Liver (tissue), 9 donors: Measurements from ENCODE around the gene ZNF664. TPM values are rescaled to one million over a fixed set of nuclear protein-coding genes. Genes with fewer than 3 reads are reported as not detected.

ENCODE experiments used
- DNase-seq: peaks from one replicate; pipeline ENCODE4 v3.0.0-alpha.2; 2017; ENCODE audit warnings: low spot score
- H3K27ac ChIP-seq, 2 donors: one replicate each; pipeline ENCODE4 v1.7.0; 2013; ENCODE audit warnings: inconsistent platforms in 2 of 2, low read length in 2 of 2, control low read depth in 1 of 2, low read depth in 1 of 2, mild to moderate bottlenecking in 1 of 2
- H3K27me3 ChIP-seq, 4 donors: one replicate each; pipeline versions ENCODE4 v1.6.1 to v1.7.0; 2013; ENCODE audit warnings: low read length in 3 of 4, inconsistent platforms in 1 of 4, mild to moderate bottlenecking in 1 of 4, moderate library complexity in 1 of 4; ENCODE audit not compliant: control insufficient read depth in 4 of 4, insufficient read depth in 4 of 4
- H3K36me3 ChIP-seq, 4 donors: one replicate each; pipeline versions ENCODE4 v1.6.1 to v1.7.0; 2013; ENCODE audit warnings: low read length in 3 of 4, mild to moderate bottlenecking in 3 of 4, low read depth in 1 of 4, moderate library complexity in 1 of 4; ENCODE audit not compliant: control insufficient read depth in 4 of 4, insufficient read depth in 3 of 4
- H3K4me1 ChIP-seq, 4 donors: one replicate each; pipeline versions ENCODE4 v1.6.1 to v1.7.0; 2013; ENCODE audit warnings: low read length in 3 of 4, mild to moderate bottlenecking in 3 of 4, moderate library complexity in 1 of 4; ENCODE audit not compliant: control insufficient read depth in 4 of 4, insufficient read depth in 4 of 4
- H3K4me3 ChIP-seq, 3 donors: one replicate each; pipeline versions ENCODE4 v1.6.1 to v1.7.0; 2013; ENCODE audit warnings: low read length in 3 of 3, control low read depth in 1 of 3, low read depth in 1 of 3, mild to moderate bottlenecking in 1 of 3
- H3K9ac ChIP-seq, 2 donors: one replicate each; pipeline ENCODE4 v1.7.0; 2013; ENCODE audit warnings: low read length in 2 of 2, mild to moderate bottlenecking in 2 of 2, moderate library complexity in 2 of 2, control low read depth in 1 of 2, low read depth in 1 of 2
- H3K9me3 ChIP-seq, 4 donors: one replicate each; pipeline versions ENCODE4 v1.6.1 to v1.7.0; 2013; ENCODE audit warnings: low read length in 3 of 4; ENCODE audit not compliant: control insufficient read depth in 4 of 4
- ATF3 ChIP-seq: IDR thresholded peaks from 2 replicates; pipeline ENCODE4 v1.6.1; 2016; ENCODE audit warnings: antibody characterized with exemption
- CTCF ChIP-seq: fragments of 150-350 bp; IDR thresholded peaks from 2 replicates; pipeline ENCODE4 v1.5.1; 2017; ENCODE audit warnings: improper control_type of control experiment, low read depth, low read length; ENCODE audit not compliant: missing input control
- EGR1 ChIP-seq, 2 donors: IDR thresholded peaks; 2 replicates each; pipeline ENCODE4 v1.6.1; 2016 to 2018; ENCODE audit warnings: antibody characterized with exemption in 2 of 2, low read depth in 2 of 2
- FOXA1 ChIP-seq: IDR thresholded peaks from 2 replicates; pipeline ENCODE4 v1.6.1; 2016; ENCODE audit warnings: antibody characterized with exemption
- FOXA2 ChIP-seq: IDR thresholded peaks from 2 replicates; pipeline ENCODE4 v1.6.1; 2016; ENCODE audit warnings: antibody characterized with exemption
- GABPA ChIP-seq, 2 donors: IDR thresholded peaks in 1 of 2; conservative IDR thresholded peaks in 1 of 2; 2 replicates each; pipeline ENCODE4 v1.6.1; 2016; ENCODE audit warnings: antibody characterized with exemption in 2 of 2, mild to moderate bottlenecking in 1 of 2, moderate library complexity in 1 of 2
- HNF4A ChIP-seq, 2 donors: conservative IDR thresholded peaks; 2 replicates each; pipeline ENCODE4 v1.6.1; 2016; ENCODE audit warnings: antibody characterized with exemption in 2 of 2, mild to moderate bottlenecking in 2 of 2
- HNF4G ChIP-seq: IDR thresholded peaks from 2 replicates; pipeline ENCODE4 v1.6.1; 2016; ENCODE audit warnings: antibody characterized with exemption
- JUND ChIP-seq, 2 donors: IDR thresholded peaks; 2 replicates each; pipeline ENCODE4 v1.6.1; 2016; ENCODE audit warnings: antibody characterized with exemption in 2 of 2
- MAX ChIP-seq: IDR thresholded peaks from 2 replicates; pipeline ENCODE4 v1.6.1; 2016; ENCODE audit warnings: antibody characterized with exemption
- NR2F2 ChIP-seq: IDR thresholded peaks from 2 replicates; pipeline ENCODE4 v1.6.1; 2016; ENCODE audit warnings: antibody characterized with exemption
- RAD21 ChIP-seq, 2 donors: IDR thresholded peaks; 2 replicates each; pipeline ENCODE4 v1.6.1; 2016; ENCODE audit warnings: antibody characterized with exemption in 2 of 2, mild to moderate bottlenecking in 2 of 2
- RXRA ChIP-seq, 2 donors: IDR thresholded peaks; 2 replicates each; pipeline ENCODE4 v1.6.1; 2017 to 2018; ENCODE audit warnings: antibody characterized with exemption in 2 of 2, mild to moderate bottlenecking in 1 of 2
- SP1 ChIP-seq: IDR thresholded peaks from 2 replicates; pipeline ENCODE4 v1.6.1; 2018; ENCODE audit warnings: antibody characterized with exemption, mild to moderate bottlenecking
- TAF1 ChIP-seq: conservative IDR thresholded peaks from 2 replicates; pipeline ENCODE4 v1.6.1; 2016; ENCODE audit warnings: antibody characterized with exemption, mild to moderate bottlenecking
- YY1 ChIP-seq: IDR thresholded peaks from 2 replicates; pipeline ENCODE4 v1.6.1; 2016; ENCODE audit warnings: antibody characterized with exemption, mild to moderate bottlenecking
- ZBTB33 ChIP-seq: IDR thresholded peaks from 2 replicates; pipeline ENCODE4 v1.6.1; 2016; ENCODE audit warnings: antibody characterized with exemption
- WGBS: extraction: QIAGEN DNeasy Blood & Tissue Kit; methylation state at CpG from one replicate; pipeline ENCODE4 v1.1.7; 2013; 5-methylcytosine and 5-hydroxymethylcytosine counted together
- polyA plus RNA-seq, 2 donors: library from polyadenylated mRNA; stranded (reverse) in 1 of 2; unstranded in 1 of 2; fragments of 200-250 nt in 1 of 2; fragments of >200 nt in 1 of 2; fragmentation: Nextera tagmentation in 1 of 2; extraction: Ambion mirVana in 1 of 2; gene quantifications; one replicate each; pipeline versions ENCODE4 v1.2.1 to v1.2.3, GENCODE V29; 2013 to 2015
- total RNA-seq, 2 donors: library from RNA; depleted of rRNA; stranded (reverse); fragments of >200 nt; gene quantifications; one replicate each; pipeline ENCODE4 v1.2.3, GENCODE V29; 2014
- donor health status: healthy.
- donor health status: healthy.
- donor health status: healthy.
- donor health status: healthy.
- donor health status: healthy.

The ZNF664 gene
- total and polyA plus RNA-seq, 4 donors = 7.2 to 40.3 (median 29.6) TPM

- no peak for TF ChIP-seq FOXA1
- TF ChIP-seq JUND (IDR thresholded peaks at IDR 0.05) = no peak
- TF ChIP-seq MAX = no peak
- TF ChIP-seq YY1 = no peak
Observed at GRCh38 chr12:123934829-123935228, 38.2 kb upstream of the ZNF664 start (continued).

- Histone ChIP-seq H3K4me3 (no peak overlapping the region), H3K9ac (no peak overlapping the region), H3K9me3 (no peaks in the 10 kb centered on the region), H3K4me1 (peaks cover 0 to 1% (median 0%) of the 10 kb centered on the region in 4 donors), H3K36me3 (peaks cover 0 to 15% (median 4%) of the 10 kb centered on the region in 4 donors), H3K27me3 (no peaks in the 10 kb centered on the region), H3K27ac (no peak overlapping the region)
- WGBS = 93% methylated on average over 7 of the region's 7 CpGs
- no peak for DNase-seq
- no peak for TF ChIP-seq HNF4G
- TF ChIP-seq NR2F2 = no peak
- TF ChIP-seq TAF1 = no peak
- no peak for TF ChIP-seq YY1
- TF ChIP-seq RAD21 (IDR thresholded peaks at IDR 0.05) = no peak
- no peak for TF ChIP-seq ZBTB33
- no peak for TF ChIP-seq FOXA2
- no peak for TF ChIP-seq RXRA (IDR thresholded peaks at IDR 0.05)
- no peak for TF ChIP-seq JUND (IDR thresholded peaks at IDR 0.05)
- no peak for TF ChIP-seq GABPA (IDR thresholded peaks at IDR 0.05 in 1 of 2, conservative IDR thresholded peaks at IDR 0.05 in 1 of 2)
- no peak for TF ChIP-seq SP1
- TF ChIP-seq MAX = no peak
- TF ChIP-seq ATF3 = no peak
Observed at GRCh38 chr12:123935956-123936355, 37.1 kb upstream of the ZNF664 start.

GRCh38 chr12:123936471-123936870 lies 36.5 kb upstream of the ZNF664 start:
- Histone ChIP-seq H3K9me3 (no peaks in the 10 kb centered on the region), H3K9ac (no peak overlapping the region), H3K4me3 (no peak overlapping the region), H3K27ac (no peak overlapping the region), H3K4me1 (peaks cover 0 to 1% (median 0%) of the 10 kb centered on the region in 4 donors), H3K36me3 (peaks cover under 1 to 17% (median 4%) of the 10 kb centered on the region in 4 donors), H3K27me3 (no peaks in the 10 kb centered on the region)
- 98% methylated on average over 18 of the region's 18 CpGs for WGBS
- TF ChIP-seq RXRA (IDR thresholded peaks at IDR 0.05) (no peak), MAX (no peak), EGR1 (IDR thresholded peaks at IDR 0.05; ENCODE audit: low read depth in 2 of 2) (no peak), JUND (IDR thresholded peaks at IDR 0.05) (no peak), HNF4A (conservative IDR thresholded peaks at IDR 0.05) (no peak), CTCF (no peak), TAF1 (no peak)
- no peak for DNase-seq
